Measurements from ENCODE around the gene IL17C. TPM values are rescaled to one million over a fixed set of nuclear protein-coding genes. Genes with fewer than 3 reads are reported as not detected.
"Not testable (repeated sequence)": the region's sequence is repeated elsewhere in the genome, so short reads cannot be mapped to it uniquely, and the experiment has no call there.

The IL17C gene
- total RNA-seq, 1 experiment from 2014 or later = not detected

GRCh38 chr16:88608076-88608475 is 30.3 kb upstream of the IL17C start:
- no peak for DNase-seq (ENCODE audit: extremely low read depth, low read depth)

- not testable (repeated sequence) for DNase-seq (ENCODE audit: extremely low read depth, low read depth)
These were observed 28.9 kb upstream of the IL17C start for GRCh38 chr16:88609426-88609825.

- no peak for DNase-seq (ENCODE audit: extremely low read depth, low read depth)
These were observed 28.3 kb upstream of the IL17C start for GRCh38 chr16:88610080-88610479.

- no peak for DNase-seq (ENCODE audit: extremely low read depth, low read depth)
These were observed 27.2 kb upstream of the IL17C start for GRCh38 chr16:88610909-88611812.

GRCh38 chr16:88613293-88613692 is 25.1 kb upstream of the IL17C start:
- DNase-seq (ENCODE audit: extremely low read depth, low read depth) = no peak

GRCh38 chr16:88613911-88614817 is 24.2 kb upstream of the IL17C start:
- no peak for DNase-seq (ENCODE audit: extremely low read depth, low read depth)

GRCh38 chr16:88614818-88615580 is 23.4 kb upstream of the IL17C start:
- no peak for DNase-seq (ENCODE audit: extremely low read depth, low read depth)

GRCh38 chr16:88616320-88616719 is 22.1 kb upstream of the IL17C start:
- no peak for DNase-seq (ENCODE audit: extremely low read depth, low read depth)

GRCh38 chr16:88616736-88617135 is 21.6 kb upstream of the IL17C start:
- DNase-seq (ENCODE audit: extremely low read depth, low read depth) = no peak

GRCh38 chr16:88617268-88618031 is 20.9 kb upstream of the IL17C start:
- DNase-seq (ENCODE audit: extremely low read depth, low read depth) = no peak

GRCh38 chr16:88618182-88618955 is 20.0 kb upstream of the IL17C start:
- no peak for DNase-seq (ENCODE audit: extremely low read depth, low read depth)

GRCh38 chr16:88618956-88619667 is 19.3 kb upstream of the IL17C start:
- DNase-seq (ENCODE audit: extremely low read depth, low read depth) = no peak

- no peak for DNase-seq (ENCODE audit: extremely low read depth, low read depth)
These were observed 18.2 kb upstream of the IL17C start for GRCh38 chr16:88619859-88620815.

GRCh38 chr16:88622125-88622524 is 16.2 kb upstream of the IL17C start:
- no peak for DNase-seq (ENCODE audit: extremely low read depth, low read depth)

- no peak for DNase-seq (ENCODE audit: extremely low read depth, low read depth)
These were observed 15.5 kb upstream of the IL17C start for GRCh38 chr16:88622866-88623265.

GRCh38 chr16:88623858-88624257 is 14.5 kb upstream of the IL17C start:
- DNase-seq (ENCODE audit: extremely low read depth, low read depth) = no peak

GRCh38 chr16:88624481-88624880 is 13.9 kb upstream of the IL17C start:
- no peak for DNase-seq (ENCODE audit: extremely low read depth, low read depth)
